IMR-90 (cell line): ENCODE data around the gene CASP3. TPM values are rescaled to one million over a fixed set of nuclear protein-coding genes. Genes with fewer than 3 reads are reported as not detected.

Experiments used
- ATAC-seq: fragments of 200-7000 bp; cut with Tn5 transposase; 2 replicates; pipeline ENCODE4 v1.9.1; 2020; ENCODE audit warnings: low read depth, mild to moderate bottlenecking, moderate library complexity
- BruUV-seq: library from RNA; stranded (reverse); fragments of 400-500 nt; replicated peaks from 2 replicates; lab custom pipeline; 2021; lab: Mats Ljungman, UMichigan
- CTCF ChIA-PET: fragments of 300-600 bp; formaldehyde crosslinking; extraction: SDS; loops from one replicate; lab custom pipeline; 2021; ENCODE audit warnings: antibody characterized with exemption; lab: Yijun Ruan, JAX
- POLR2A ChIA-PET: fragments of 300-600 bp; sonication (Branson Sonifier 250); formaldehyde crosslinking; loops from one replicate; lab custom pipeline; 2022; ENCODE audit warnings: antibody characterized with exemption; ENCODE audit not compliant: unreplicated experiment; lab: Charles Lee
- DNase-seq: peaks from one replicate; pipeline ENCODE4 v3.0.0; 2013
- H2AFZ ChIP-seq: replicated peaks from 2 replicates; pipeline ENCODE3; 2013; ENCODE audit warnings: low read length, mild to moderate bottlenecking; ENCODE audit not compliant: poor library complexity
- H2AK5ac ChIP-seq: 2 replicates; pipeline ENCODE4 v1.6.1; 2013; ENCODE audit warnings: low read depth, low read length, inconsistent platforms
- H2AK9ac ChIP-seq: replicated peaks from 2 replicates; pipeline ENCODE3; 2013; ENCODE audit warnings: mild to moderate bottlenecking, low read depth, low read length, moderate library complexity; ENCODE audit not compliant: poor library complexity
- H2BK120ac ChIP-seq: 2 replicates; pipeline ENCODE4 v1.6.1; 2013; ENCODE audit warnings: low read depth, low read length, inconsistent platforms
- H2BK15ac ChIP-seq: 3 replicates; pipeline ENCODE4 v1.6.1; 2013; ENCODE audit warnings: low read depth, low read length, inconsistent platforms
- H2BK20ac ChIP-seq: 2 replicates; pipeline ENCODE4 v1.6.1; 2013; ENCODE audit warnings: low read depth, mild to moderate bottlenecking, inconsistent platforms, low read length, moderate library complexity
- H2BK5ac ChIP-seq: 2 replicates; pipeline ENCODE4 v1.6.1; 2013; ENCODE audit warnings: mild to moderate bottlenecking, low read depth, low read length, inconsistent platforms; ENCODE audit not compliant: poor library complexity, severe bottlenecking
- H3K14ac ChIP-seq: replicated peaks from 2 replicates; pipeline ENCODE4 v1.6.1; 2013; ENCODE audit warnings: low read depth, low read length, inconsistent platforms
- H3K18ac ChIP-seq: 2 replicates; pipeline ENCODE4 v1.6.1; 2013; ENCODE audit warnings: low read depth, low read length, control low read depth
- H3K23ac ChIP-seq: 2 replicates; pipeline ENCODE4 v1.6.1; 2013; ENCODE audit warnings: low read depth, low read length, inconsistent platforms
- H3K27ac ChIP-seq: 2 replicates; pipeline ENCODE4 v1.5.1; 2013; ENCODE audit warnings: mild to moderate bottlenecking, control low read depth, low read length; ENCODE audit not compliant: insufficient read depth
- H3K27me3 ChIP-seq: 2 replicates; pipeline ENCODE4 v1.6.1; 2013; ENCODE audit warnings: low read length; ENCODE audit not compliant: control insufficient read depth, insufficient read depth
- H3K36me3 ChIP-seq: 2 replicates; pipeline ENCODE4 v1.6.1; 2013; ENCODE audit warnings: low read length, mixed read lengths; ENCODE audit not compliant: control insufficient read depth, insufficient read depth
- H3K4ac ChIP-seq: 2 replicates; pipeline ENCODE4 v1.6.1; 2013; ENCODE audit warnings: low read depth, low read length, inconsistent platforms
- H3K4me1 ChIP-seq: 2 replicates; pipeline ENCODE4 v1.6.1; 2013; ENCODE audit warnings: low read length, mixed read lengths; ENCODE audit not compliant: control insufficient read depth, insufficient read depth
- H3K4me2 ChIP-seq: 2 replicates; pipeline ENCODE4 v1.6.1; 2013; ENCODE audit warnings: low read depth, mild to moderate bottlenecking, control low read depth, low read length, moderate library complexity
- H3K4me3 ChIP-seq: 2 replicates; pipeline ENCODE4 v1.5.1; 2013; ENCODE audit warnings: low read depth, mild to moderate bottlenecking, control low read depth, low read length, moderate library complexity; ENCODE audit not compliant: insufficient read depth
- H3K56ac ChIP-seq: 2 replicates; pipeline ENCODE4 v1.6.1; 2013; ENCODE audit warnings: low read length, inconsistent platforms; ENCODE audit not compliant: insufficient read depth; ENCODE audit errors: extremely low read depth
- H3K79me1 ChIP-seq, 2 experiments: 2 replicates each; pipeline ENCODE4 v1.6.1; 2013; ENCODE audit warnings: low read length in 2 of 2, inconsistent platforms in 1 of 2, low read depth in 1 of 2
- H3K9ac ChIP-seq: 2 replicates; pipeline ENCODE4 v1.6.1; 2013; ENCODE audit warnings: low read depth, low read length, control low read depth
- H3K9me1 ChIP-seq: 2 replicates; pipeline ENCODE4 v1.6.1; 2013; ENCODE audit warnings: low read length, inconsistent platforms; ENCODE audit not compliant: insufficient read depth
- H3K9me3 ChIP-seq: 2 replicates; pipeline ENCODE4 v1.6.1; 2013; ENCODE audit warnings: low read length; ENCODE audit not compliant: control insufficient read depth, insufficient read depth
- H4K20me1 ChIP-seq: 2 replicates; pipeline ENCODE4 v1.6.1; 2013; ENCODE audit warnings: low read length, inconsistent platforms; ENCODE audit not compliant: insufficient read depth
- H4K5ac ChIP-seq: 2 replicates; pipeline ENCODE4 v1.6.1; 2013; ENCODE audit warnings: mild to moderate bottlenecking, low read depth, low read length, control low read depth
- H4K8ac ChIP-seq, 2 experiments: 2 replicates each; pipeline ENCODE4 v1.6.1; 2013; ENCODE audit warnings: low read depth in 2 of 2, low read length in 2 of 2, control low read depth in 1 of 2, inconsistent platforms in 1 of 2
- H4K91ac ChIP-seq: 2 replicates; pipeline ENCODE4 v1.6.1; 2013; ENCODE audit warnings: low read depth, low read length, inconsistent platforms; ENCODE audit not compliant: insufficient read depth
- BHLHE40 ChIP-seq: fragments of 150-350 bp; IDR thresholded peaks from 2 replicates; pipeline ENCODE4 v1.6.1; 2016; ENCODE audit warnings: mild to moderate bottlenecking, low read depth, low read length
- CHD1 ChIP-seq: IDR thresholded peaks from 2 replicates; pipeline ENCODE4 v1.6.1; 2012; ENCODE audit warnings: low read depth, low read length, improper control_type of control experiment
- FOS ChIP-seq: fragments of 150-350 bp; IDR thresholded peaks from 2 replicates; pipeline ENCODE4 v1.6.1; 2016; ENCODE audit warnings: low read depth, low read length
- MAFK ChIP-seq: IDR thresholded peaks from 2 replicates; pipeline ENCODE4 v1.6.1; 2012; ENCODE audit warnings: low read depth, low read length, improper control_type of control experiment
- MAZ ChIP-seq: IDR thresholded peaks from 2 replicates; pipeline ENCODE4 v1.6.1; 2012; ENCODE audit warnings: low read depth, mild to moderate bottlenecking, low read length, improper control_type of control experiment, moderate library complexity, borderline replicate concordance
- POLR2A ChIP-seq: IDR thresholded peaks from 2 replicates; pipeline ENCODE4 v1.6.1; 2012; ENCODE audit warnings: mild to moderate bottlenecking, low read depth, low read length
- RAD21 ChIP-seq: IDR thresholded peaks from 2 replicates; pipeline ENCODE4 v1.6.1; 2012; ENCODE audit warnings: low read length, improper control_type of control experiment
- RCOR1 ChIP-seq: IDR thresholded peaks from 2 replicates; pipeline ENCODE4 v1.6.1; 2012; ENCODE audit warnings: mild to moderate bottlenecking, low read length, improper control_type of control experiment; ENCODE audit not compliant: insufficient replicate concordance
- RFX5 ChIP-seq: IDR thresholded peaks from 2 replicates; pipeline ENCODE4 v1.8.0; 2012; ENCODE audit warnings: low read depth, mild to moderate bottlenecking, low read length, moderate library complexity
- SMC3 ChIP-seq: fragments of 150-350 bp; IDR thresholded peaks from 2 replicates; pipeline ENCODE4 v1.6.1; 2016; ENCODE audit warnings: low read depth, mild to moderate bottlenecking, antibody characterized with exemption, low read length, moderate library complexity
- WGBS, 2 experiments: methylation state at CpG; one replicate each; pipeline versions ENCODE4 v1.1.5 to v1.1.7; 2013; ENCODE audit warnings: missing lambda C conversion rate in 2 of 2; ENCODE audit not compliant: insufficient read length in 1 of 2; ENCODE audit errors: extremely low coverage in 2 of 2; 5-methylcytosine and 5-hydroxymethylcytosine counted together
- dilution Hi-C: fragments of 300-500 bp; cut with HindIII; formaldehyde crosslinking; loops from one replicate; pipeline ENCODE4 v1.14.3; 2018; ENCODE audit warnings: low sequenced_read_pairs; ENCODE audit not compliant: unreplicated experiment
- in situ Hi-C: fragments of 300-500 bp; cut with MboI; formaldehyde crosslinking; loops from 3 replicates; pipeline ENCODE4 v1.14.3; 2019; ENCODE audit warnings: low sequenced_read_pairs, inconsistent platforms, mixed read lengths
- intact Hi-C: fragments of 100-400 bp; cut with micrococcal nuclease; formaldehyde crosslinking; loops from 2 replicates; pipeline ENCODE4 v1.10.0; 2022
- polyA plus RNA-seq, 3 experiments: library from polyadenylated mRNA; depleted of rRNA; stranded (reverse); fragments of >200 nt; gene quantifications; 2 replicates each; pipeline ENCODE4 v1.2.3, GENCODE V29; 2012; ENCODE audit warnings: low replicate concordance in 1 of 3
- total RNA-seq: library from RNA; depleted of rRNA; stranded (reverse); fragments of >200 nt; gene quantifications from 2 replicates; pipeline ENCODE4 v1.2.3, GENCODE V29; 2012

The CASP3 gene
- total and polyA plus RNA-seq, 2 of the 4 experiments (the other 2 are of a cell fraction) = 26.7 to 27.4 TPM

DNA sequence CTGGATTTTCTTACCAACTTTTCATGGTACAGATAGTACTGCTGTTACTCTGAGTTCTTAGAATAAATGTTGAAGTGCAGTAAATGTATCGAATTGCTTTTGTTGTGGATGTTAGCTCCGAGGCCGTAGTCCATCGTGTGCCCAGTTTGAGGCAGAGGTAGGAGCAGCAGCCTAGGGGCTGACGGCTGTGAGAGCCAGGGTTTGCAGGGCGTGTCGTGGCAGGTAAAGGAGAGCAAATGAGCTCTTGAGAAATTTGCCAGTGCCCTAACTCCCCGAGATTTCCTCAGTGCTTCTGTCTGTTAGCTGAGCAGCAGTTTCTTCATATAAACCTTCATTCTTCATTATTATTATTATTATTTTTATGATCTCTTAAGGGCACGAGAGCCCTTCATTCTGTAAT, 21.9 kb upstream of the CASP3 start:
- dilution Hi-C loops = no loop called here
- Histone ChIP-seq H2AK5ac (no peak overlapping the region), H3K4me3 (no peak overlapping the region), H3K9me1 (0 out of 2 replicates have a peak, but pooled peaks cover 9% of the 10 kb centered on the region), H3K4me1 (peaks cover 14% of the 10 kb centered on the region), H2AFZ (no peak overlapping the region), H3K36me3 (peaks cover 17% of the 10 kb centered on the region), H3K18ac (no peak overlapping the region), H3K9ac (no peak overlapping the region), H3K9me3 (no peaks in the 10 kb centered on the region), H2BK15ac (no peak overlapping the region), H2BK5ac (no peak overlapping the region), H4K8ac (no peak overlapping the region), H4K20me1 (no peaks in the 10 kb centered on the region), H4K91ac (no peak overlapping the region), H3K14ac (no peak overlapping the region), H2BK120ac (no peak overlapping the region), H2AK9ac (no peak overlapping the region), H2BK20ac (no peak overlapping the region), H3K4ac (no peak overlapping the region), H3K23ac (no peak overlapping the region), H3K56ac (no peak overlapping the region), H3K4me2 (no peak overlapping the region), H4K5ac (no peak overlapping the region), H3K27me3 (no peaks in the 10 kb centered on the region), H3K27ac (no peak overlapping the region), H3K79me1 (no peaks in the 10 kb centered on the region; a peak in 1 of 4 replicates)
- no TSS peak for BruUV-seq
- DNase-seq = no peak
- no peak for TF ChIP-seq RCOR1
- TF ChIP-seq SMC3 = no peak
- no peak for TF ChIP-seq BHLHE40
- TF ChIP-seq MAZ = no peak
- TF ChIP-seq FOS = no peak
- no peak for TF ChIP-seq CHD1
- no peak for TF ChIP-seq POLR2A
- no peak for TF ChIP-seq RFX5
- no peak for TF ChIP-seq MAFK
- no peak for TF ChIP-seq RAD21
- POLR2A ChIA-PET = no interaction called here
- ATAC-seq = no peak
- CTCF ChIA-PET = no interaction called here
- in situ Hi-C loops = no loop called here
- intact Hi-C loops = no loop called here
- 100% methylated on average over 5 of the region's 9 CpGs; no CpG with 5 or more reads in 1 of the 2 experiments for WGBS, 2 experiments
